HuH-7 (cell line): Measurements from ENCODE around the gene SFXN1.
"Not testable (repeated sequence)": the region's sequence is repeated elsewhere in the genome, so short reads cannot be mapped to it uniquely, and the experiment has no call there.

Source experiments
- DNase-seq: peaks from one replicate; pipeline ENCODE4 v3.0.0; 2011; ENCODE audit warnings: low spot score

The SFXN1 gene

DNA sequence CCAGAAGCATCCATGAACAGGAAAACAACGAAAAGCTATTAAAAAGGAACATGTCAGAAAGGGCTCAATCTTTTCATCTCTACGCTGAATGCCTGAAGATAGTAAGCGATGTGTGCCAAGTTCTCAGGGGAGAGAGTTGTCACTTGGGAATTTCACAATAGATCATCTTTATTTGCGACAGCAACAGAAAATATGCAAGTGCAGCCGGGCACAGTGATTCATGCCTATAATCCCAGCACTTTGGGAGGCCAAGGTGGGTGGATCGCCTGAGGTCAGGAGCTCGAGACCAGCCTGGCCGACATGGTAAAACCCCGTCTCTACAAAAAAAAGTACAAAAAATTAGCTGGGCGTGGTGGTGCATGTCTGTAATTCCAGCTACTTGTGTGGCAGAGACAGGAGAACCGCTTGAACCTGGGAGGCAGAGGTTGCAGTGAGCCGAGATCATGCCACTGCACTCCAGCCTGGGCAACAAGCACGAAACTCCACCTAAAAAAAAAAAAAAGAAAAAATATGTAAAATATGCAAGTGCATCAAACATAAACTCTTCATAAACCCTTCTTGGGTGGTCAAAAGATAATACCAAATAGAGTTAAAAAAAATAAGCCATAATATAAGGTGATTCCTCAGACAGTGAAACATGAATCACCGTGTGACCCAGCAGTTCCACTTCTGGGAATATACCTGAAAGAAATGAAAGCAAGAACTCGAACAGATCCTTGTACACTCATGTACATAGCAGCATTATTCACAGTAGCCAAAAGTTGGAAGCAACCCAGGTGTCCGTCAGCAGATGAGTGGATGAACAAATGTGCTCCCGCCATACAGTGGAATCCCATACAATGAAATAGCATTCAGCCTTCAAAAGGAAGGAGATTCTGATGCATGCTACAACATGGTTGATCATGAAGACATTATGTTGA, 16.2 kb downstream of the SFXN1 start:
- no peak for DNase-seq

DNA sequence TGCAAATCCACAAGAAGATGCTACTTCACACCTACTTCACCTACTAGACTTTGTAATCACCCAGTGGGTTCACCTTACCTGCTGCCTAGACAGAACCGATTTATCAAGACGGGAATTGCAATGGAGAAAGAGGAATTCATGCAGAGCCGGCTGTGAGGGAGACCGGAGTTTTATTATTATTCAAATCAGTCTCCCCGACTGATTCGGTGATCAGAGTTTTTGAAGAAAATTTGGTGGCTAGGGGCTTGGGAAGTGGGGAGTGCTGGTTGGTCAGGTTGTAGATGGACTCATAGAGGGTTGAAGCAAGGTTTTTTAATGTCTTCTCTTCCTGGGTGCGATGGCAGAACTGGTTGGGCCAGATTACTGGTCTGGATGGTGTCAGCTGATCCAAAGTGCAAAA, 23.4 kb downstream of the SFXN1 start:
- no peak for DNase-seq

DNA sequence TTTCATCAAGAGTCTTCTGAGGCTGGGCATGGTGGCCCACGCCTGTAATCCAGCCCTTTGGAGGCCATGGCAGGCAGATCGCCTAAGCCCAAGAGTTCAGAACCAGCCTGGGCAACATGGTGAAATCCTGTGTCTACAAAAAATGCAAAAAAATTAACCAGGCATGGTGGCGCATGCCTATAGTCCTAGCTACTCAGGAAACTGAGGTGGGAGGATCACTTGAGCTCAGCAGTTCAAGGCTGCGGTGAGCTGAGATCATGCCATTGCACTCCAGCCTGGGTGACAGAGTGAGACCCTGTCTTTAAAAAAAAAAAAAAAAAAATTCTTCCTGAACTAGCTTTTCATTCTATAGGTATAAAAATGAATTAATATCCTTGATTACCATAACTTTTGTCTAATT, 29.3 kb downstream of the SFXN1 start:
- not testable (repeated sequence) for DNase-seq

DNA sequence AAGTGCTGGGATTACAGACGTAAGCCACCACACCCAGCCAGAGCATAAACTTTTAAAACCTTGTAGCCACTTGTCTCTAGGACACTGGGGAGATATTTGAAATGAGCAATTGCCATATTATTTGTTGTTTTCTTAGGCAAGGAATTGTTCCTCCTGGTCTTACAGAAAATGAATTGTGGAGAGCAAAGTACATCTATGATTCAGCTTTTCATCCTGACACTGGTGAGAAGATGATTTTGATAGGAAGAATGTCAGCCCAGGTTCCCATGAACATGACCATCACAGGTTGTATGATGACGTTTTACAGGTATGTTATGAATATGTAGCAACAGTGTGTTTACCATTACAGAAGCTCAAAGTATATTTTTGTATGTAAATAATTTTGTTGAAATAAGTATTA, 30.5 kb downstream of the SFXN1 start:
- DNase-seq: no peak

DNA sequence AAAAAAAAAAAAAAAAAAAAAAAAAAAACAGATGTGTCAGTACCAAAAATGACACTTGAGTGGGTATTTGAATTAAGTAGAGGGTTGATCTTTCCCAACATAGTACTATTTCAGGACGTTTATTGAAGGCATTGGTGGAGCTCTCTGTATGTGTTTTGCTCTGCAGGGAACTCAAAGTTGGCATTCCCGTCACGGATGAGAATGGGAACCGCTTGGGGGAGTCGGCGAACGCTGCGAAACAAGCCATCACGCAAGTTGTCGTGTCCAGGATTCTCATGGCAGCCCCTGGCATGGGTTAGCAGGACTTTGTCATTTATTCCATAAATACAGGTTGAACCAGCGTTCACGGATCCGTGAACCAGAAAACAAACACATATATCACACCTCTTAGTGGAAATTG, 34.9 kb downstream of the SFXN1 start:
- no peak for DNase-seq

DNA sequence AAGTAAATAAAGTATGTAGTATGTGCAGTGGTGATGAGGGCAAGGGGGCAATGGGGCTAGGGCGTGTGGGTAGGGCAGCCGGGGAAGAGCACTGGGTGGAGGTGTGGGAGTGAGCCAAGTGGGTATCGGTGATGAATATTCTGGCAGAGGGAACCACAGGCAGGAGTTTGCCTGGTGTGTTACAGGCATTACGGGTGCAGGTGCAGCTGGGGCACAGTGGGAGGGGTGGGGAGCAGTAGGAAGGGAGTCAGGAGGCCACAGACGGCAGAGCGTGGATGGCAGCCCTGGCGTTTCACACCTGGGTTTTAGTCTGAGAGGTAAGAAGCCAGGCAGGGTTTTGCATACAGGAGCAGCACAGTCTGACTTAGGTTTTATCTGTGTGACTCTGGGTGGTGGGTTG, 35.4 kb downstream of the SFXN1 start:
- no peak for DNase-seq

DNA sequence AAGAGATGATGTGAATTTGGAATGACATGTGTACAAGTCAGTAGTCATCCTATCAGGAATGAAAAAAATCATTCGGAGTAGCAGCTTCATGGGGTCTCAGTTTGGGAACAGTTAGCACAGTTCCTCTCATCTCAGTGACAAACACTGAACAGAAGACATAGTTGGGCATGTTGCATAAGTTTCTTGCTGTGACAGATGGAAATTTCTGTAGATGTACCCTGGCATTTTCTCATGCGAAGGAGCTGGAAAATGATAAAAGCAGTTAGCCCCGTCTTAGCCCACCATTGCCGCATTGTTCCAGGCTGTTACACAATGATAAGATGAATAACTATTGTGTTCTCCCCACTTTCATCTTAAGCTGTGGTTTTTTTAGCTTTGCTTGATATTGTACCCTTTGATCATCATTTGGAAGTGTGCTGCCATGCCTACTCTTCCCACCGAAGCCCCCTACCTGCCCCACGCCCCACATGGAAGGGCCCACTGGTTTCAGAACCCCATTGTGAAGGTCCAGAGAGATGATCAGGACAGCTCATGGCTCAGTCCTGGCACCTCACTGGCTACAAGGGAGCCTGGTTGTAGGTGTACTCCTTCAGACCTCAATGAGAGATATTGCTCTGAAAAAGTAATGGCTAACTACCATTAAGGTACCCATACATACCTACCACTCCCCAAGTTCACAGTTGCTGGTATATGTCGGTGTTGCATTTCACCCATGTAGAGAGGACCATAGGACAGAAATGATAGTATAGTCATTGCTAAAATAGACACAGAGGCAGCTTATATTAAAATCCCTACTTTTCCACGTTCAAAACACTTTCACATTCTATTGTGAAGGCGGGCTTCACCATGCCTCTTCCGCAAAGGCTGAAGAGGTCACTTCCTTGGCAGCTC, 38.8 kb downstream of the SFXN1 start:
- DNase-seq: no peak

DNA sequence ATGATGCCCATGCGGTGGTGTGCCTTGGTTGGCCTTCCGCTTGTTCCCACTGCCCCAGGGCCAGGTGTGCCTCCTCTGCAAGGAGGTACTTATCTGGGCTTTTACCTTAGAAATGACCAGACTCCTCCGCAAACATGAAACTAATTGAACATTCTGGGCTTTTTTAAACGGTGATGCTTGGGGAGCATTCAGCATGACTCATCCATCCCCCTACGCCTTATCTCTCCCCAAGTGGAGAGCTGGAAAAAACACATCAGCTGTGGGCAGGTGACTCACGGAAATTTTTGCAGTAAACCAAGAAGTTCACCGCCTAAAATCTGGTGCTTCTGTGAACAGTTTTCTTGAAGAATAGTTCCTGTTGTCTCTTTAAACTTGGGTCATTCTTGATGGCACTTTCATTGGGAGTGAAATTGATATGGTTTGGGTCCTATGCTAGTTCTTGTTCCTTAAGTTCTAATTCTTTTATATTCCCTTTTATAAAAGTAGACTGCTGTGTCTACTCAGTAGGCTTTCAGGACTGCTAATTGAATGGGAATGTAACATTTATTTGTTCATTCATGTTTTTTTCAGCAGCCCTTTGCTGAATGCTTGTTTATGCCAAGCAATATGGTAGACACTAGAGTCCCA, 39.6 kb downstream of the SFXN1 start:
- no peak for DNase-seq

DNA sequence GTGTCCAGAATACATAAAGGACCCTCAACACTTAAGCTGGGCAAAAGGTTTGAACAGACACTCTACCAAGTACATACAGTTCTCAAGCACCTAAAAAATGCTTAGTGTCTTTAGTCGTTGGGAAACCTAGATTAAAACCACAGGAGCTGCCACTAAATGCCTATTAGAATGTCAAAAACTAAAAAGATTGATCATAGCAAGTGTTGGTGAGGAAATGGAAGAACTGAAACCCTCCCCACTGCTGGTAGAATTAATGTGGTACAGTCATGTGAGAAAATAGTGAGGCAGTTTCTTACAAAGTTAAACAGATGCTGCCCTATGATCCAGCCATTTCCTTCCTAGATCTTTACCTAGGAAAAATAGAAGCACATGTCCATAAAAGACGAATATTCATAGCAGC, 40.6 kb downstream of the SFXN1 start:
- DNase-seq: no peak

DNA sequence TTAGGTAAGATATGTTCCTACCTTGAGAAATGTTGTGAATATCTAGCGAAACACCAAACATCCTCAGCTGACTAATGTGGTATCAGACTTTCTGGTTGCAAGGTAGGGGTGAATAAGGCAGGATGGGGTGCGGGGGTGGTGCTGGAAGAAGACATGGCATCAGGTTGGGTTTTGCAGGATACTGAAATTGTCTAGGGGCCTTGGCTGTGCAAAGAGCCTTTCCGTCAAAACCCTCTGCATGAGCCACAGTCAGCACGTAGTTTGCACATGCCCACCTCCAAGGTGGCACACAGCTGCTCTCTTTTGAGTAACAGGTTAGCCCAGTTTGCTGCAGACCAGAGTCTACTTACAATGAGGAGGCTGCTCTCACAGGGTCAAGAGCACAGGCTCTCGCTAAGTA, 42.0 kb downstream of the SFXN1 start:
- no peak for DNase-seq

DNA sequence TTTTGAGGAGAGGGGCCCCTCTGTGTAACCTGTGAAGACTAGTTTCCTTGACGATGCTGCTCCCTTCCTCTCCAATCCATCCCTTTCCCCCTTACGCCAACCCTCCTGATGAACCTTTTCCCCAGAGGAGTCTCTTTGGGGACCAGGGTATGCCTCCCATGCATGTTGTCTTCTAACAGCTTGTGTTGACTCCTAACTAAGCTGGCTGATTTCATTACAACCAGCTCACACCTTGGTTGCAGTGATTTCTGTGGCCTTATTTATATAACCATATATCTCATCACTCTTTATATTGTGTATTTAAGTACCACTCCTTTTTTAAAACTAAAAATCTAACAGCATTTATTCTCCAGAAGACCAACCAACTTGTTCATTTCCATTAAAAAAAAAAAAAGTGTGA, 42.5 kb downstream of the SFXN1 start:
- no peak for DNase-seq

DNA sequence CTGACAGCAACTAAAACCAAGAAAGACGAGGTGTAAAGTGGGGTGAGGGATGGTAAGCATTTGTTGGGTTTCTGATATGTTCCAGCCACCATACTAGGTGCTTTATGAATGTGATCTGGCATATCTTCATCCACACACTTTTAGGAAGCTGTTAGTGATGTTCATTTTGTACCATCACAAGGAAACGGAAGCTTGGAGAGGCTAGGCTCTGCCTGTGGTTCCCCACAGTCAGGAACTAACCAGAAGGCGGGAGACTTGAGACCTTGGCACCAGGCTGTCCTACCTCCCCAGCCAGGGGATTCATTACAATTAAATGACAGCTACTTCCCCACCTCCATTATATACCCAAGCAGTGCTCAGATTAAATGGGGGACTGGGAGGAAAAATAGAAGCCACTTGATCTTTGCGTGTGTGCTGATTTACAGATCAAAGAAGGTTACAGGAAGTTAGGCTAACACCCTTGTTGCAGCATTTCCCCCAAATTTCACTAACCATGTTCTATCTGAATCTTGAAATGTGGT, 43.0 kb downstream of the SFXN1 start:
- no peak for DNase-seq

DNA sequence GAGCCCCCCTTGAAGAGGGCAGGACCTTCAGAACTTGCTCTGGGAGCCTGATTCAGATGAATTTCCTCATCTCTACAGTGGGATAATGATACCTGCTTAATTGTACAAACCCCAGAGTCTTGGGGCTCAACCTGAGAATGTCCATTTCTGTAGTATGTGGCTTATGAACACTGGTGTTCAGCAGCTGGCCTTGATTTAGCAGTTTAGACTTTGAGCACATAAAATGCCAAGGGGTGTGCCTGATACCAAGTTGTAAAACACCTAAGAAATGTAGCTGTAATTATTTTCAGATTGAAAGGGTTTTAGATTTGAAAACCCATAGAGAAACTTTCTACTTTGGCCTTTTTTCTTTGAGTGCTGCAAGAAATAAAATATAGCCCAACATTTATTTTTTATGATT, 44.9 kb downstream of the SFXN1 start:
- no peak for DNase-seq

DNA sequence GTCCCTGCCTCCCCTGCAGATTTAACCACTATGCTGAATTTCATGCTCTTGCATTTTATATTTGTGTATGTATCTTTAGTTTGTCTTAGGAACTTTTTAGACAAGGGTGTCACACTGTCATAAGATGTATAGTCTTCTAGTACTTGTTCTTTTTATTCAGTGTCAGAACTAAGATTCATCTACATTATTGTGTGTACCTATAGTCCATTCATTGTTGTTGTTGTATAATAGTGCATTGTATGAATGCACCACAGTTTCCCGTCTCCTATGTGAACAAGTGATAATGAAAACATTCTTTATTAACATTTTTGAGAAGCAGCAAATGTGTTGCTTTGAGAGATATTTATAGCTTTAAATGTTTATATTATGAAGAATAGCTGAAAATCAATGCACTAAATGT, 45.9 kb downstream of the SFXN1 start:
- no peak for DNase-seq

DNA sequence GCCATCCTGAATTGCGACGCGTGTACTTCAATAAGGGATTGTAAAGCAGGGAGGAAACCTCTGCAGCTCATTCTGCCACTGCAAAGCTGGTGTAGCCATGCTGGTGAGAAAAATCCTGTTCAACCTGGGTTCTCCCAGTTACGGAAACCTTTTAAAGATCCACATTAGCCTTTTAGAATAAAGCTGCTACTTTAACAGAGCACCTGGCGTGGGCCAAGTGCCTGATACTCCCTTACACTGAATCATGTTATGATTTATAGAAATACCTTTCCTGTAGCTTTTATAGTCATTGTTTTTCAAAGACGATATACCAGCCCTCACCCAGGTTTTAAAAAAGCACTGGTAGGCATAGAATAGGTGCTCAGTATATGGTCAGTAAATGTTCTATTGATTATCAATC, 48.3 kb downstream of the SFXN1 start:
- DNase-seq: no peak

DNA sequence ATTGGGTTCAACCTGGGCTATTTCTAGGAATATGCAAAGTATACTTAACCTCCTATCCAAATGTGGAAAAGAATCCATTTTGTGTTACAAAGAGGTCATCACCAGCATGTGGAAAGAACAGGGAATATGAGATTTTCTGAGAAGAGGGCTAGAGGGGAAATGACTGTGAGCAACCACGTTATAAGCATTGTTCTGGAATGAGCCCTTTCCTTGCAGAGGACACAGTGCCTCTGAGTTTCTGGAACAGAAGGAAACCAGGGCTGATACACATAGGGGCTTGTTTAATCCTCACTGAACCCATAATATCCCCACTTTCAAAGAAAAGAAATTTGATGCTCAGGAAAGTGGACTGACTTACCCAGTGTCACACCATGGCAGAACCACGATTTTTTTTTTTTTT, 53.0 kb downstream of the SFXN1 start:
- no peak for DNase-seq

DNA sequence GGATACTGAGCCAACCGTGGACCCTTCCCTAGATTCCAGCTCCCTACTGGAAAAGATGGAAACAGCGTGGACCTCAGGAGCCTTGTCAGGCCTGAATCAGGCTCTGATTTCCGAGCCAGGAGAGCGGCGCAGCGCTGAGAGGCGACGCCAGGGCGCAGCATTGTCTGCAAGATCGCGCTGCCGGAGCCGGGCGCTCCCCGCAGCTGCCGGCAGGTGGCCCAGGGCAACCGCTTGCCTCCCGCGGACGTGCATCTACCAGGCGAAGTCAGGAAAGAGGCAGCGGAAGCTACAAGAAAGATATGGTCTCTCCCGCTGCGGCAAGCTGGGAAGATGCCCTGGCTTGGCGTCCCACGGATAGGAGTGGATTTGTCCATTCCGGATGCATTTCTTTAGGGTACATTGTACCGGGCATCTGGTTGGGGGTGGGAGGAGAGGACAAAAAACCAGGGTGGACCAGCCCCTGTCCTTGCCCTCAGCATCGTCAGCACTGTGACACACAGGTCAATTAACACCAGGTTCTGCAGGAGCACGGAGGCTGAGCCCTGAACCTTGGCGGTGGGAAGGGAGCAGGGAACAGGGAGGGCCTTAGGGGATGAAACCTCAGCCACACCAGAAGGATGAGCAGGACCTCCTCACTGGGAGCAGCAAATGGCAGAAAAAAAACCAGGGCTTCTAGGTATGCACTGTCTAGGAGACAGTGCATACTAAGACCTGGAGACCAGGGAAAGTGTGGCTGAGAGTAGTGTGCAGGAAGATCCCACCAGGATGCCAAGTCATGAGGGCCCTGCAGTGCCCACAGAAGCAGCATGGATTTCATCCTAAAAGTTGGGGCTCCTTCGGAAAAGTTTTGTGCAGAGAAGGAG, 55.9 kb downstream of the SFXN1 start:
- peak; percentile 81 for DNase-seq

DNA sequence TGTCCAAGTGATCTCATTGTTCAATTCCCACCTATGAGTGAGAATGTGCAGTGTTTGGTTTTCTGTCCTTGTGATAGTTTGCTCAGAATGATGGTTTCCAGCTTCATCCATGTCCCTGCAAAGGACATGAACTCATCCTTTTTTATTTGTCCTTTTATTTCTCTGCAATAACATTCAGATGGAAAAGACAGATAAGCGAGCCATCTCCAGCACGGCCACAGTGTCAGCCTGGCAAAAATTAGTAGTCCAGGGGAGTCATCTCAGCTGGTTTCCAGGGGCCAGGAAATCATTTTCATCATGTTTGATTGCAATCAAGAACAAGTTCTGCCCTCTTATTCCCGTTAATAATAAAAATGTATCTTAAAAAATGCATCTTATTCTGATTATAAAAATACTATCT, 57.0 kb downstream of the SFXN1 start:
- DNase-seq: not testable (repeated sequence)

DNA sequence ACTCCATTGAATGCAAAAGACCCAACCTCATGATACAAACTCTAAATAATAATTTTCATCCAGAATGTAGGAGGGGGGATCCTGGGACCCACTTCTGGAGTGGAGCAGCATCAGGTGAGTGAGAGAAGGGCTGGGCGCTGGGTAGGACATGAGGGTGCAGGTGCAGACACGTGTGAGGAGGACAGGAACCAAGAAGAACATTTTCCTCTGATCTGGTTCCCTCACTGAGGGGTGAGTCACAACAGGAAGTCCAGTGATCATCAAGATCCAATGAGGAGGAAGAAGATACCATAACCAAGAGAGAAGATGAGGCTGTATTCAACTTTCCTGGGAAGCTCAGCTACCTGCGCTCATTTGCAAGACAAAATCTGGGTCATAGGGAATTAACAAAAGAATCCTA, 57.4 kb downstream of the SFXN1 start:
- no peak for DNase-seq

DNA sequence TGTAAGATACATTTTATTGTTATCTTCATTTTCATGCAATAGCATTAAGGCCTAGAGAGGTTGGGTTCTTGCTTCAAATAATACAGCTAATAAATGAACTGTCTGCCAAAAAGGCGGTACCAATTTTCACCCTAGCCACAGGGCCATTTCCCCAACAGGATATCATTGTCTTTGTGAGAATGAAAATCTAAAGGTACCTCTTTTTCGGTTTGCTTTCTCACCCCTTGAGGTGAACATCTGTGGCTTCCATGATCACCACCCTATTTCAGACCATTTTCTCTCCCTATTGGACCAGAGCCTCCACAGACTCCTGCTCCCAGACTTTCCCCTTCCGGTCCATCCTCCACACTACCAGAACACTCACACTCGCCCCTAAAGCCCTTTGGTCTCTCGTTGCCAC, 60.2 kb downstream of the SFXN1 start:
- DNase-seq: no peak

DNA sequence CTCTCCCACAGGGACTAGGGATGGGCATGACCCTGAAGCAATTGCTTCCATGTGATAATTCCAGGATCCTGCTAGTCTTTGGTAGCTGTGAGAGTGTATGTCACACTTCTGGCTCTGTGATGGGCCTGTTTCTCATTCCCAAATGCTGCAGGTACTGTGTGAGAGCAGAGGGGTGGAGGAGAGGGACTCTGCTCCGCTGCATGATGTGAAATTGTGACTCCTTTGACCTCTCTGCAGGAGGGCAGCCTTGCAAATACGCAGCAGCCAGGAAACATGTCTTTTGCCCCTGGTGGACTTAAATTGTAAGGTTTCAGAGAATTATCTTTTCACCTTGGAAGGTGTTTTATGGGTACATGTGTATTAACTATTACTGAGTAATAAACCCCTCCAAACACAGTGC, 61.6 kb downstream of the SFXN1 start:
- DNase-seq: no peak

DNA sequence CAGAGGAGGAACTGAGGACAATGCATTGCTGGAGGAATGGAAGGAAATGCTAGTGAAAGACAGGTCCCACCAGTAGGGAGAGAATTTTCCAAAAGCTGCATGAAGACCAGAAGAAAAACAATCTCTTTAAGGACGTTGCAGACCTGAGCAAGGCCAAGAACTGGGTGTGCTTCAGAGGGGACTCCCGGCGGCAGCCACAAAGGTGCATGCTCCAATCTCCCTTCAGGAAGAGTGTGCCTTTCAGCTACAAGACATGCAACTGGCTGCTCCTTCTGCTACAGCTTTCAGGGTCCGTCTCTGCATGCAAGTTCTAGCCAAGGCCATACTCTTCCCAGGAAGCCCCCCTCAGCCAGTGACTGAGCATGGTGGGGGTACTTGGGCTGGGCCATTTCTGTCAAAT, 62.9 kb downstream of the SFXN1 start:
- DNase-seq: no peak
